ENCODE data around the gene RNF187. TPM values are rescaled to one million over a fixed set of nuclear protein-coding genes. Genes with fewer than 3 reads are reported as not detected.

Gene RNF187
- total RNA-seq, 2 experiments from 2014 or later = 257 to 478 TPM

- Histone ChIP-seq H3K9me2 (ENCODE audit: insufficient read depth, low read length) (no peaks in the 10 kb centered on the region), H3K36me3 (ENCODE audit: insufficient read depth, low read length) (peaks cover 1% of the 10 kb centered on the region; the same call in 1 of the 2 replicates), H3K79me2 (ENCODE audit: insufficient read depth, low read depth, low read length) (peaks cover 68% of the 10 kb centered on the region), H3K27ac (ENCODE audit: low read depth, low read length, poor library complexity, severe bottlenecking) (peak overlapping the region; percentile 94), H3K4me3 (ENCODE audit: low read depth, low read length, poor library complexity, severe bottlenecking) (peak overlapping the region; percentile 78), H3K4me1 (ENCODE audit: insufficient read depth, low read length, poor library complexity, severe bottlenecking) (peaks cover 47% of the 10 kb centered on the region), H3K9me3 (ENCODE audit: low read length) (no peaks in the 10 kb centered on the region), H3K4me2 (ENCODE audit: low read length) (peak overlapping the region; percentile 91), H4K20me1 (ENCODE audit: insufficient read depth, low read length) (peaks cover 4% of the 10 kb centered on the region), H2AFZ (ENCODE audit: low read length) (no peak overlapping the region)
- intact Hi-C loops (cut with micrococcal nuclease; ENCODE audit: unreplicated experiment) = loop anchor here (10.0 kb wide), 1 partner anchor 115 kb away; no protein-coding TSS in a partner anchor
- BruUV-seq (replicated peaks) = no TSS peak
- no peak for TF ChIP-seq EZH2phosphoT487 (IDR thresholded peaks at IDR 0.05; ENCODE audit: borderline replicate concordance, low read depth, low read length)
- TF ChIP-seq, protein P1, sequence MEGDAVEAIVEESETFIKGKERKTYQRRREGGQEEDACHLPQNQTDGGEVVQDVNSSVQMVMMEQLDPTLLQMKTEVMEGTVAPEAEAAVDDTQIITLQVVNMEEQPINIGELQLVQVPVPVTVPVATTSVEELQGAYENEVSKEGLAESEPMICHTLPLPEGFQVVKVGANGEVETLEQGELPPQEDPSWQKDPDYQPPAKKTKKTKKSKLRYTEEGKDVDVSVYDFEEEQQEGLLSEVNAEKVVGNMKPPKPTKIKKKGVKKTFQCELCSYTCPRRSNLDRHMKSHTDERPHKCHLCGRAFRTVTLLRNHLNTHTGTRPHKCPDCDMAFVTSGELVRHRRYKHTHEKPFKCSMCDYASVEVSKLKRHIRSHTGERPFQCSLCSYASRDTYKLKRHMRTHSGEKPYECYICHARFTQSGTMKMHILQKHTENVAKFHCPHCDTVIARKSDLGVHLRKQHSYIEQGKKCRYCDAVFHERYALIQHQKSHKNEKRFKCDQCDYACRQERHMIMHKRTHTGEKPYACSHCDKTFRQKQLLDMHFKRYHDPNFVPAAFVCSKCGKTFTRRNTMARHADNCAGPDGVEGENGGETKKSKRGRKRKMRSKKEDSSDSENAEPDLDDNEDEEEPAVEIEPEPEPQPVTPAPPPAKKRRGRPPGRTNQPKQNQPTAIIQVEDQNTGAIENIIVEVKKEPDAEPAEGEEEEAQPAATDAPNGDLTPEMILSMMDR (conservative IDR thresholded peaks at IDR 0.05; ENCODE audit: low read length) = peak; percentile 77
- ChIA-PET CTCF (ENCODE audit: unreplicated experiment) (interaction anchor here (0.7 kb wide), 2 partner anchors 30 to 31 kb away, joined by 3 read pairs; no protein-coding TSS in a partner anchor), POLR2A (interaction anchor here (0.7 to 7.9 kb wide), 11 partner anchors 11 to 377 kb away, joined by 3 to 74 read pairs (median 6); partner anchors contain the start of genes ARF1, MRPL55 and RNF187)
- DNase-seq (ENCODE audit: low spot score) = peak; percentile 92
These were observed 27.8 kb upstream of the RNF187 start for GRCh38 chr1:228459091-228459993.

DNA sequence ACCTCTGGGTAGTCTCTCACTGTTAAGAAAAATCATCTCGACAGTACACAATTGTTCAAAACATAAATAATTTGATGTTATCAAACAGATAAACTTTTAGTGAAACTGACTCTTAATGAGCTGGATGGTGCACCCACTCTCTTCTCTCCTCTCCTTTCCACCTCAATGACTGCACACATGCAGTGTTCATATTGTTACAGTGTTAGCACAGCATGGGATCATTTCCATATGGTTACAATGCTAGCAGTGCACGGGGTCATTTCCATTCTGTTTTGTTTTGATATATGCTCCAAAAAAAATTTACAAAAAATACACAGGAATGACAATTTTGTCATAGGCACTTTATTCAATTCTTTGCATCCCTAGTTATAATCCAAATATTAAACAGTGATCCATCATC, 26.4 kb upstream of the RNF187 start:
- no peak for DNase-seq (ENCODE audit: low spot score)
- ChIA-PET CTCF (ENCODE audit: unreplicated experiment) (no interaction called here), POLR2A (interaction anchor here (0.6 to 7.9 kb wide), 3 partner anchors 18 to 1710 kb away, joined by 3 to 74 read pairs (median 12); no protein-coding TSS in a partner anchor)
- no peaks in the 10 kb centered on the region for H3K36me3 ChIP-seq (ENCODE audit: insufficient read depth, low read length)
- peaks cover 4% of the 10 kb centered on the region for H4K20me1 ChIP-seq (ENCODE audit: insufficient read depth, low read length)
- peak overlapping the region; percentile 91 for H3K4me2 ChIP-seq (ENCODE audit: low read length)
- H3K4me3 ChIP-seq (ENCODE audit: low read depth, low read length, poor library complexity, severe bottlenecking) = peak overlapping the region; percentile 95
- peak overlapping the region; percentile 45 for H3K27ac ChIP-seq (ENCODE audit: low read depth, low read length, poor library complexity, severe bottlenecking)
- intact Hi-C loops (cut with micrococcal nuclease; ENCODE audit: unreplicated experiment) = no loop called here
- no TSS peak for BruUV-seq (replicated peaks)
- H3K9me3 ChIP-seq (ENCODE audit: low read length) = no peaks in the 10 kb centered on the region
- TF ChIP-seq EZH2phosphoT487 (IDR thresholded peaks at IDR 0.05; ENCODE audit: borderline replicate concordance, low read depth, low read length) = no peak
- TF ChIP-seq, protein P1 (conservative IDR thresholded peaks at IDR 0.05; ENCODE audit: low read length) = no peak
- peaks cover 49% of the 10 kb centered on the region for H3K4me1 ChIP-seq (ENCODE audit: insufficient read depth, low read length, poor library complexity, severe bottlenecking)
- H3K79me2 ChIP-seq (ENCODE audit: insufficient read depth, low read depth, low read length) = peaks cover 59% of the 10 kb centered on the region
- H3K9me2 ChIP-seq (ENCODE audit: insufficient read depth, low read length) = no peaks in the 10 kb centered on the region
- no peak overlapping the region for H2AFZ ChIP-seq (ENCODE audit: low read length)
